Mammary epithelial cell (primary cell): ENCODE measurements around the gene STRN.
"Not testable (repeated sequence)": the region's sequence is repeated elsewhere in the genome, so short reads cannot be mapped to it uniquely, and the experiment has no call there.

Experiments used
- CTCF ChIP-seq, 2 donors: IDR thresholded peaks in 1 of 2; conservative IDR thresholded peaks in 1 of 2; 2 replicates each; pipeline ENCODE4 v1.5.1; 2011 to 2012; ENCODE audit warnings: inconsistent platforms in 2 of 2, low read length in 2 of 2, mild to moderate bottlenecking in 2 of 2, control low read depth in 1 of 2, low read depth in 1 of 2; ENCODE audit not compliant: insufficient read depth in 1 of 2; ENCODE audit errors: extremely low read depth in 1 of 2
- EZH2 ChIP-seq: IDR thresholded peaks from 2 replicates; pipeline ENCODE4 v1.6.1; 2012; ENCODE audit warnings: low read length, inconsistent platforms, borderline replicate concordance

- TF ChIP-seq CTCF (conservative IDR thresholded peaks at IDR 0.05 in 1 of 2, IDR thresholded peaks at IDR 0.05 in 1 of 2; ENCODE audit: extremely low read depth in 1 of 2, insufficient read depth in 1 of 2, low read depth in 1 of 2, low read length in 2 of 2); EZH2: not testable (repeated sequence)
Measured at GRCh38 chr2:36936526-36936925, 29.8 kb downstream of the STRN start.
